Activated CD8-positive, alpha-beta T cell treated with anti-CD3 and anti-CD28 coated beads for 36 hours (primary cell): ENCODE measurements around the gene EYA3. TPM values are rescaled to one million over a fixed set of nuclear protein-coding genes. Genes with fewer than 3 reads are reported as not detected.

Source experiments
- ATAC-seq: fragments of 200-7000 bp; cut with Tn5 transposase; one replicate; pipeline ENCODE4 v1.10.0; 2021; ENCODE audit warnings: mild to moderate bottlenecking, moderate library complexity
- CTCF ChIA-PET: fragments of 350-600 bp; sonication (Branson Sonifier 250); formaldehyde crosslinking; loops from one replicate; lab custom pipeline; 2021; ENCODE audit warnings: antibody characterized with exemption; lab: Charles Lee
- POLR2A ChIA-PET: fragments of 350-600 bp; sonication (Branson Sonifier 250); formaldehyde crosslinking; loops from one replicate; lab custom pipeline; 2021; ENCODE audit warnings: antibody characterized with exemption; lab: Charles Lee
- DNase-seq: peaks from one replicate; pipeline ENCODE4 v3.0.0-alpha.2; 2020
- H3K27ac Mint-ChIP-seq: one replicate; pipeline ENCODE4 v1.8.0; 2021; ENCODE audit warnings: mild to moderate bottlenecking, mixed read lengths
- H3K27me3 Mint-ChIP-seq: one replicate; pipeline ENCODE4 v1.8.0; 2021; ENCODE audit warnings: mixed read lengths
- H3K36me3 Mint-ChIP-seq: one replicate; pipeline ENCODE4 v1.8.0; 2021; ENCODE audit warnings: low read depth, mixed read lengths
- H3K4me1 Mint-ChIP-seq: one replicate; pipeline ENCODE4 v1.8.0; 2021; ENCODE audit warnings: low read depth, mixed read lengths
- H3K4me3 Mint-ChIP-seq: one replicate; pipeline ENCODE4 v1.8.0; 2021; ENCODE audit warnings: mild to moderate bottlenecking, moderate library complexity, mixed read lengths
- H3K9me3 Mint-ChIP-seq: one replicate; pipeline ENCODE4 v1.8.0; 2021; ENCODE audit warnings: mixed read lengths
- intact Hi-C: fragments of 100-400 bp; cut with micrococcal nuclease; formaldehyde crosslinking; loops from one replicate; pipeline ENCODE4 v1.10.0; 2022
- total RNA-seq, 2 experiments: library from RNA; stranded (reverse); gene quantifications; one replicate each; pipeline ENCODE4 v1.2.3, GENCODE V29; 2021
- TF ChIP-seq, protein P1 (sequence below): fragments of 200-600 bp; IDR thresholded peaks from one replicate; pipeline ENCODE4 v1.8.0; 2022; ENCODE audit warnings: antibody characterized with exemption, mild to moderate bottlenecking

EYA3 gene
- total RNA-seq, 2 experiments from 2014 or later = 34.6 to 34.9 TPM

- intact Hi-C loops = no loop called here
- no peaks in the 10 kb centered on the region for H3K27me3 Mint-ChIP-seq
- no peaks in the 10 kb centered on the region for H3K9me3 Mint-ChIP-seq
- TF ChIP-seq, protein P1, sequence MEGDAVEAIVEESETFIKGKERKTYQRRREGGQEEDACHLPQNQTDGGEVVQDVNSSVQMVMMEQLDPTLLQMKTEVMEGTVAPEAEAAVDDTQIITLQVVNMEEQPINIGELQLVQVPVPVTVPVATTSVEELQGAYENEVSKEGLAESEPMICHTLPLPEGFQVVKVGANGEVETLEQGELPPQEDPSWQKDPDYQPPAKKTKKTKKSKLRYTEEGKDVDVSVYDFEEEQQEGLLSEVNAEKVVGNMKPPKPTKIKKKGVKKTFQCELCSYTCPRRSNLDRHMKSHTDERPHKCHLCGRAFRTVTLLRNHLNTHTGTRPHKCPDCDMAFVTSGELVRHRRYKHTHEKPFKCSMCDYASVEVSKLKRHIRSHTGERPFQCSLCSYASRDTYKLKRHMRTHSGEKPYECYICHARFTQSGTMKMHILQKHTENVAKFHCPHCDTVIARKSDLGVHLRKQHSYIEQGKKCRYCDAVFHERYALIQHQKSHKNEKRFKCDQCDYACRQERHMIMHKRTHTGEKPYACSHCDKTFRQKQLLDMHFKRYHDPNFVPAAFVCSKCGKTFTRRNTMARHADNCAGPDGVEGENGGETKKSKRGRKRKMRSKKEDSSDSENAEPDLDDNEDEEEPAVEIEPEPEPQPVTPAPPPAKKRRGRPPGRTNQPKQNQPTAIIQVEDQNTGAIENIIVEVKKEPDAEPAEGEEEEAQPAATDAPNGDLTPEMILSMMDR = no peak
- POLR2A ChIA-PET = interaction anchor here (1.2 kb wide), 1 partner anchor 12 kb away, joined by 3 read pairs; no protein-coding TSS in a partner anchor
- no peaks in the 10 kb centered on the region for H3K36me3 Mint-ChIP-seq
- DNase-seq (no peak), ATAC-seq (no peak)
- H3K4me3 Mint-ChIP-seq = no peak overlapping the region
- no peak overlapping the region for H3K27ac Mint-ChIP-seq
- CTCF ChIA-PET = interaction anchor here (1.3 to 4.0 kb wide), 2 partner anchors 11 to 94 kb away, joined by 3 to 26 read pairs; no protein-coding TSS in a partner anchor
- H3K4me1 Mint-ChIP-seq = no peaks in the 10 kb centered on the region
Observed at GRCh38 chr1:27951396-27951795, 137.0 kb downstream of the EYA3 start.

- POLR2A ChIA-PET = no interaction called here
- Mint-ChIP-seq H3K9me3 (no peaks in the 10 kb centered on the region), H3K36me3 (no peaks in the 10 kb centered on the region), H3K27ac (no peak overlapping the region), H3K4me1 (peaks cover 2% of the 10 kb centered on the region), H3K27me3 (no peaks in the 10 kb centered on the region), H3K4me3 (no peak overlapping the region)
- ATAC-seq (no peak), DNase-seq (no peak)
- intact Hi-C loops = no loop called here
- CTCF ChIA-PET = interaction anchor here (1.4 to 4.0 kb wide), 2 partner anchors 9 to 90 kb away, joined by 3 to 26 read pairs; no protein-coding TSS in a partner anchor
- TF ChIP-seq, protein P1 = no peak
Observed at GRCh38 chr1:27949027-27949426, 139.4 kb downstream of the EYA3 start.

DNA sequence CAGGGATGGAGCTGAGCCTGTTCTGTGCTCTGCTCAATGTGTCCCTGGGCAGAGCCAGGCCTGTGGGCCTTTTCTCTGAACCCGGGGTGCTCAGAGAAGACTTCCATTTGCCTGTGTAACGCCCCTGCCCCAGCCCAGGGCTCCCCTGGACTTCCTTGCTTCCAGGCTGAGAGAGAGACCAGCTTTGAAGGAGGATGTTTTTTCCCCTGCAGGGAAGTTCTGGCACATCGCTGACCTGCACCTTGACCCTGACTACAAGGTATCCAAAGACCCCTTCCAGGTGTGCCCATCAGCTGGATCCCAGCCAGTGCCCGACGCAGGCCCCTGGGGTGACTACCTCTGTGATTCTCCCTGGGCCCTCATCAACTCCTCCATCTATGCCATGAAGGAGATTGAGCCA is 143.4 kb downstream of the EYA3 start:
- Mint-ChIP-seq H3K9me3 (no peaks in the 10 kb centered on the region), H3K36me3 (no peaks in the 10 kb centered on the region), H3K4me1 (peaks cover 19% of the 10 kb centered on the region), H3K27ac (no peak overlapping the region), H3K4me3 (no peak overlapping the region), H3K27me3 (no peaks in the 10 kb centered on the region)
- ATAC-seq = no peak
- CTCF ChIA-PET = interaction anchor here (0.6 to 1.3 kb wide), 5 partner anchors 13 to 264 kb away, joined by 3 read pairs; no protein-coding TSS in a partner anchor
- POLR2A ChIA-PET = interaction anchor here (1.1 kb wide), 1 partner anchor 27 kb away, joined by 3 read pairs; no protein-coding TSS in a partner anchor
- no peak for DNase-seq
- TF ChIP-seq, protein P1 = no peak
- intact Hi-C loops = no loop called here

DNA sequence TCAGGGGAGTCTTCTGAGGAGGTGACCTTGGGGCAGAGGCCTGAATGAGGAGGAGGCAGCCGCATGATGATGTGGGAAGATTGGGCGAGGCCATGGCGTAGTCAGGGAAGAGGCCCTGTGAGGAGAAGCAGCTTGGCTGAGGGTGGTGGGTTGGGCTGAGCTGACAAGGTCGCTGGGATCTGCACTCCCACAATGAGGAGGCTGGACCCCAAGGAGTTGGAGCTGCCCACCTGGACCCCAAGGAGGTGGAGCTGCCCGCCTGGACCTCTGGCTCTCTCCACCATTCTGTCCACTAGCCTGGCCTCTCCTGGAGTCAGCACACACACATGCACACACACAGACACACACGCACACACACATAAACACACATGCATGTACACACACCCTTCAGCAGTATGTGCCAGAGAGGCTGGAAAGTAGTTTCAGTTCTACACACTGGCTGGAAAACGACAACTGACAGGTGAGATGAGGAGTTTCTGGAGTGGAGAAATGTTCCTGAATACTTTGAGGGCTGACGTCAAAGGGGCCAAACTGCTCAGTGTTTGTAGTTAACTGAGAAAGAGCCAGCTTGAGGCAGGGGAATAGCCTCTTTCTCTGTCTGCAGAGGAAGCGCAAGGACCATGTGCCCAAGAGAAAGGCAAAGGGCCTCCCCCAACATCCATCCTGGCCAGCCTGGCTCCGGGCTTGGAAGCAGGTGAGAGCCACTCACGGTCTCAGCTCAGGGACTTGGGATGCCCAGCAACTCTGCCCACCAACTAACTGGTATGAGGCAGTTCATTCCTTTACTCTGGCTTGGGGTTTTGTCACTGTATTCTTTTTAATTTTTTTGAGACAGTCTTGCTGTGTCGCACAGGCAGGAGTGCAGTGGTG is 146.5 kb downstream of the EYA3 start:
- POLR2A ChIA-PET = interaction anchor here (0.7 to 1.6 kb wide), 2 partner anchors 17 to 146 kb away, joined by 3 read pairs; partner anchors contain the start of gene EYA3

More for the DNA sequence above, 146.5 kb downstream of the EYA3 start:
- Mint-ChIP-seq H3K4me3 (no peak overlapping the region), H3K36me3 (no peaks in the 10 kb centered on the region), H3K27me3 (no peaks in the 10 kb centered on the region), H3K4me1 (peaks cover 22% of the 10 kb centered on the region), H3K27ac (no peak overlapping the region), H3K9me3 (no peaks in the 10 kb centered on the region)
- no peak for ATAC-seq
- TF ChIP-seq, protein P1 = no peak
- no peak for DNase-seq
- intact Hi-C loops = no loop called here
- CTCF ChIA-PET = interaction anchor here (1.0 to 3.2 kb wide), 6 partner anchors 8 to 269 kb away, joined by 3 to 26 read pairs (median 3); no protein-coding TSS in a partner anchor
